Erythroblast (primary cell): ENCODE measurements around the gene RASL10A.

Source experiments
- GATA1 ChIP-seq: IDR thresholded peaks from 2 replicates; pipeline ENCODE4 v1.6.1; 2011; ENCODE audit warnings: low read depth, mild to moderate bottlenecking, control low read depth, low read length, moderate library complexity
- POLR2A ChIP-seq: IDR thresholded peaks from 2 replicates; pipeline ENCODE4 v1.6.1; 2011; ENCODE audit warnings: mild to moderate bottlenecking, low read length

DNA sequence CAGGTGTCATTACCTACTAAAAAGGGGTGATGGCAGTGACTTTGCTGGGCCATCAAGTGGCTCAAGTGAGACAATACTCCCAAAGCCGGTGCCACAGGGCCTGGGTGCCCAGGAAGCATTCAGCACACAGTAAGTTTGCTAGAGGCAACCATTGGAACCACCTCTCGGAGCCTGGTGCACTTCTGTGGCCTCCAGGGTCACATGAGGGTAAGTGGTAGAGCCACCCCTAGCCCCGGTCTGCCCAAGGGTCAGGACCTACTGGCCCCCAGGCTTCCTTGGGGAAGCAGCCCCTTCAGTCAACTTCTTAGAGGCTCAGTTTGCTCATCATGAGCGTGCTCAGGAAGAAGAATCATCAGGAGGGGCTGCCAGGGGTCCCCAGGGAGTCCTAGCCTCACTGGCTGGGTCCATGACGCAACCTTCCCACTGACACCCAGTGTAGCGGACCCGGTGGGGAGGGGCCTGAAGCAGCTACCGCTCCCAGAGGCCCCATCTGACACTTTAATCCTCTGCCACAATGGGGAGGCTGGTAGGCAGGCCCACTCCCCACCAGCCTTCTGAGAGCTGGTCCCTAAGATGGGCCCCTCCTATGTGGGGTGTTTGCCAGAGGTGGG is 17.5 kb upstream of the RASL10A start:
- TF ChIP-seq POLR2A = no peak
- no peak for TF ChIP-seq GATA1
